GM06990 (cell line): ENCODE results near the gene NTN1.

Experiments used
- DNase-seq: peaks from one replicate; pipeline ENCODE4 v3.0.0-alpha.2; 2011; ENCODE audit not compliant: insufficient read length; ENCODE audit errors: extremely low read depth
- H3K27me3 ChIP-seq: replicated peaks from 2 replicates; pipeline ENCODE4 v1.6.0; 2011; ENCODE audit warnings: low read length; ENCODE audit not compliant: control insufficient read depth, insufficient read depth
- H3K36me3 ChIP-seq: 2 replicates; pipeline ENCODE4 v1.5.1; 2011; ENCODE audit warnings: low read length; ENCODE audit not compliant: control insufficient read depth, insufficient read depth
- H3K4me3 ChIP-seq: replicated peaks from 2 replicates; pipeline ENCODE4 v1.5.1; 2011; ENCODE audit warnings: low read depth, mild to moderate bottlenecking, control low read depth, low read length
- TF ChIP-seq, protein P1 (sequence below): IDR thresholded peaks from 2 replicates; pipeline ENCODE4 v1.5.1; 2011; ENCODE audit warnings: low read length, control low read depth, mild to moderate bottlenecking, inconsistent platforms; ENCODE audit not compliant: insufficient read depth, poor library complexity, severe bottlenecking

NTN1 gene

DNA sequence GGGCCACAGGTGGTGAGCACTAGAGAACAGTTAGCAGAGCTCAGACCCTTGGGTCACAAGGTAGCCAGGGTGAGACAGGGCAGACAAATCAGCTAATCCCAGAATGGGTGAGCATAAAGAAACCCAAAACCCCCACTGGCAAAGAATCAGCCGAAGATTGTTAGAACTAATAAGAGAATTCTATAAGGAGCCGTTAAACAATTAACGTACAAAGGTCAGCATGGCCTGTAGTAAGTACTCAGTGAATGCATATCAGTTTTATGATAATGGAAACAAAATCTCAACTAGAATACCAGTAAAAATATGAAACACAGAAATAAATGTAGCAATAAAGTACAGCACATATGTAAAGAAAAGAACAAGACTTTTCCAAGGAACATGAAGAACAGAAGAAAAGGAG, 168.6 kb downstream of the NTN1 start:
- DNase-seq: no peak
- TF ChIP-seq, protein P1, sequence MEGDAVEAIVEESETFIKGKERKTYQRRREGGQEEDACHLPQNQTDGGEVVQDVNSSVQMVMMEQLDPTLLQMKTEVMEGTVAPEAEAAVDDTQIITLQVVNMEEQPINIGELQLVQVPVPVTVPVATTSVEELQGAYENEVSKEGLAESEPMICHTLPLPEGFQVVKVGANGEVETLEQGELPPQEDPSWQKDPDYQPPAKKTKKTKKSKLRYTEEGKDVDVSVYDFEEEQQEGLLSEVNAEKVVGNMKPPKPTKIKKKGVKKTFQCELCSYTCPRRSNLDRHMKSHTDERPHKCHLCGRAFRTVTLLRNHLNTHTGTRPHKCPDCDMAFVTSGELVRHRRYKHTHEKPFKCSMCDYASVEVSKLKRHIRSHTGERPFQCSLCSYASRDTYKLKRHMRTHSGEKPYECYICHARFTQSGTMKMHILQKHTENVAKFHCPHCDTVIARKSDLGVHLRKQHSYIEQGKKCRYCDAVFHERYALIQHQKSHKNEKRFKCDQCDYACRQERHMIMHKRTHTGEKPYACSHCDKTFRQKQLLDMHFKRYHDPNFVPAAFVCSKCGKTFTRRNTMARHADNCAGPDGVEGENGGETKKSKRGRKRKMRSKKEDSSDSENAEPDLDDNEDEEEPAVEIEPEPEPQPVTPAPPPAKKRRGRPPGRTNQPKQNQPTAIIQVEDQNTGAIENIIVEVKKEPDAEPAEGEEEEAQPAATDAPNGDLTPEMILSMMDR: no peak
- Histone ChIP-seq H3K36me3 (no peaks in the 10 kb centered on the region), H3K4me3 (no peak overlapping the region), H3K27me3 (no peaks in the 10 kb centered on the region)

DNA sequence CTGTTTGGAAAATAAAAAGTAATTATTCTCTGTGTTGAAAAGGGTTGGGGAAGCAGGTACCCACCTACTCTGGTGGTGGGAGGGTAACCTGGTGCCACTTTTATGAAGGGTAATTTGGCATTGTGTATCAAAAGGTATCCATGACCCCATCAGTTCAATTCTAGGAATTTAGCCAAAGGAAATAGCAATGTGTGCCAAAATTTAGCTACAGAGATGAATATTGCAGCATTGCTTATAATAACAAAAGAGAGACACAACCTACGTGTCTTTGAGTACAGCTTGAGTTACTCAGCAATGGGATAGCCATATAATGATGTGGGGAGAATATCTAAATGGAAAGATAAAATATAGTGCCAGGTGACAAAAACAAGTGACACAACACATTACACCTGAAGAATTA, 170.7 kb downstream of the NTN1 start:
- no peaks in the 10 kb centered on the region; the same call in 1 of the 2 replicates for H3K27me3 ChIP-seq
- TF ChIP-seq, protein P1: no peak
- no peaks in the 10 kb centered on the region for H3K36me3 ChIP-seq
- no peak overlapping the region for H3K4me3 ChIP-seq
- no peak for DNase-seq

DNA sequence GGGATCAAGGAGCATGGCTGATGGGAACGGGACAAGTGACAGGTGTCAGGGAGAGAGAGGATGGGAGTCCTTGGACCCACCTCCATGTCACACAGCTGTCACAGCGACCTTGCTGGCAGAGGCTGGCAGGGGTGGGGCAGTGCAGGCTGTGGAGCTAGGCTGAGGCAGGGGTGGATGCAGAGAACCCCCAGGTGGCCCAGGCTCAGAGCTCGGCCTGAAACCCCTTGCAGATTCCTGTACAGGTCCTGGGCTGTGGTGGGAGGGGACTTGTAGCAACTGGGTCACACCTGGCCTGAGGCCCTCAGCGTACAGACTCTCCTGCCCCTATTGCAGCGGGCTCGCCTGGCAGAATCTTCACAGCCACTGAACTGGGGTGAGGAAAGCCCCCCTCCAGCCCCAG, 174.1 kb downstream of the NTN1 start:
- Histone ChIP-seq H3K4me3 (no peak overlapping the region), H3K36me3 (no peaks in the 10 kb centered on the region), H3K27me3 (no peaks in the 10 kb centered on the region; the same call in 1 of the 2 replicates)
- DNase-seq: no peak
- TF ChIP-seq, protein P1: no peak

DNA sequence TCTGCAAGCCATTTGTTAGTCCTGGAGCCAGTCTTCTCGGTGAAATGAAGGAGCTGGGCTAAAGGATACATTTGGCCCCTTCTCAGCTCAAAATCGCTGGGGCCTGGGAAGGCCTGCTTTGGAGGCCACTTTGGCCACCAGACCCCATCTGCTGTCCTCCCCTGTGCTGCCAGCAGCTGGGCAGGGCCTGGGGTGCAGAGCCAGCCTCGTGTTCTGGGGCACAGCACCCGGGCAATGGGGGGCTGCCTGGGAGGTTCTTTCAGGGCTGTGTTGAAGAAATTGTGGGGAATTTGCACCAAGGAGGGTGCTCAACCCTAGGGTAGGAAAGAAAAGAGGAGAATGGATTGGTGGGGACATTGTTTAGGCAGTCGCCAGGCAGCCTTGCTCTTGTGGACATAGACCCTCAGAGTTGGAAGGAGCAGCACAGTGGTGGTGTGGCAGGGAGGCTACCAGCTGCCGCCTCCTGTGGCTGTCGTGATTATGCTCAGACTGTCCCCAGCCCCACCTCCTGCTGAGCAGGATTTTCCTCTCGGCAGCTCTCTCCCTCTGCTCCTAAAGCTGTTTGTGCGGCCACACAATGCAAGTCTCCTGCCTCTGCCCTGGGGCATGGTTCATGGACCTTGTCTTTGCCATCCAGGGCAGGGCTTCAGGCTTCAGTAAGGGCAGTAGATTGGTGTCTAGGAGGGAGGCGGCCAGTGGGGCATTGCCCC, 174.8 kb downstream of the NTN1 start:
- Histone ChIP-seq H3K27me3 (no peaks in the 10 kb centered on the region; the same call in 1 of the 2 replicates), H3K4me3 (no peak overlapping the region), H3K36me3 (no peaks in the 10 kb centered on the region)
- no peak for DNase-seq
- TF ChIP-seq, protein P1: no peak

DNA sequence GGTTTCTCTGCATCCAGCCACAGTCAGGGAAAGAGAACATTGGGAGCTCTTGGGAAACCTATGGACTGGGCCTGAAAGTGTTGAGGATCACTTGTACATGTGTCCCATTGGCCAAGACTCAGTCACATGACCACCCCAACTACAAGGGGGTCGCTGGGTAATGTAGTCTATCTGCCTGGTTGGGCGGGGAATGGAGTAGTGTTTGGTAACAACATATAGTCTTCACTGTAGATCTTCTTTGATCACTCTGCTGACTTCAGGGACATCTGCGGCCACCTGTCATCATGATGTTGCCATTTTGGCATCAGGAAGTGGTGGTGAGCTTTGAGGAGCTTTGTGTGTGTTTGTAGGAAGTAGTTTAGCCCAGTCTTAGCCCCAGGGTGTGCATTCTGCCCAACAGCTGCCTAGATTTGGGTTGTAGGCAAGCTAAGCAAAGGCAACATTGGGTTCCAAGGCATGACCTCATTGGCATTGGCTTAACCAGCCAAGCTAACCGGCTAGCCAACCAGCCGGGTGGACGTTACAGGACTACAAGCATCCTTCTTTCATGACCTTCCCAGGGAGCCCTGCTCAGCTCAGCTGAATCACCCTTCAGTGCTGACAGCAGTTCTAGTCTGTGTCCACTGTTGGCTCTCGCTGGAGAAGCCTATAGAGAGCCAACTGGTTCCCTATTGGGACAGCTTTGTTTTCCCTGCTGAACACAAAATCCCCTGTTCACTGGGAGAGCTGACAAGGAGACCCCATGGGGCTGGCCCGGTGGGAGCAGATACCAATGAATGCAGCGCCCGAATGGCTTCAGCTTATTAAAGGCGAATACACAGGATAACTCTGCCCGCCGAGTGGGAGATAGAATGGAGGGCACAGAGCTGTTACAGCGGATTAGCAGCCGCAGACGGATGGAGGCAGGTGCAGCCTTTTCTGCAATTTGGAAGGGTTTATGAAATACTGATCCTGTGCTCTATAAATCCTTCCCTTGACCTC, 178.6 kb downstream of the NTN1 start:
- Histone ChIP-seq H3K27me3 (no peaks in the 10 kb centered on the region; the same call in 1 of the 2 replicates), H3K36me3 (no peaks in the 10 kb centered on the region), H3K4me3 (no peak overlapping the region)
- TF ChIP-seq, protein P1: no peak
- no peak for DNase-seq
